Kidney epithelial cell (primary cell): ENCODE measurements around the gene KDM1A. TPM values are rescaled to one million over a fixed set of nuclear protein-coding genes. Genes with fewer than 3 reads are reported as not detected.

Source experiments
- DNase-seq: peaks from one replicate; pipeline ENCODE4 v3.0.0-alpha.2; 2010; ENCODE audit warnings: low read depth
- H3K27me3 ChIP-seq: 2 replicates; pipeline ENCODE4 v1.6.0; 2011; ENCODE audit warnings: low read length; ENCODE audit not compliant: control insufficient read depth, insufficient read depth
- H3K36me3 ChIP-seq: 2 replicates; pipeline ENCODE4 v1.5.1; 2011; ENCODE audit warnings: low read length; ENCODE audit not compliant: control insufficient read depth, insufficient read depth
- H3K4me3 ChIP-seq: 2 replicates; pipeline ENCODE4 v1.5.1; 2011; ENCODE audit warnings: low read depth, mild to moderate bottlenecking, control low read depth, low read length
- CTCF ChIP-seq: IDR thresholded peaks from 2 replicates; pipeline ENCODE4 v1.5.1; 2011; ENCODE audit warnings: mild to moderate bottlenecking, moderate library complexity, low read length, control low read depth, inconsistent platforms; ENCODE audit not compliant: insufficient read depth, poor library complexity, severe bottlenecking
- total RNA-seq: library from RNA; depleted of rRNA; stranded (reverse); fragments of >200 nt; gene quantifications from 2 replicates; pipeline ENCODE4 v1.2.3, GENCODE V29; 2015

Gene KDM1A
- total RNA-seq, 1 donor from 2014 or later: 111 TPM

GRCh38 chr1:23114424-23115079 is 95.3 kb downstream of the KDM1A start:
- no peaks in the 10 kb centered on the region for H3K27me3 ChIP-seq
- H3K4me3 ChIP-seq: no peak overlapping the region
- no peak for TF ChIP-seq CTCF
- DNase-seq: no peak
- no peaks in the 10 kb centered on the region for H3K36me3 ChIP-seq

GRCh38 chr1:23116216-23116836 is 97.1 kb downstream of the KDM1A start:
- Histone ChIP-seq H3K36me3 (no peaks in the 10 kb centered on the region), H3K4me3 (no peak overlapping the region), H3K27me3 (no peaks in the 10 kb centered on the region)
- DNase-seq: no peak
- TF ChIP-seq CTCF: no peak

GRCh38 chr1:23116921-23117699 is 97.8 kb downstream of the KDM1A start:
- DNase-seq: no peak
- no peaks in the 10 kb centered on the region for H3K27me3 ChIP-seq
- no peak overlapping the region for H3K4me3 ChIP-seq
- no peaks in the 10 kb centered on the region for H3K36me3 ChIP-seq
- TF ChIP-seq CTCF: no peak

- DNase-seq: no peak
- no peak for TF ChIP-seq CTCF
- no peaks in the 10 kb centered on the region for H3K36me3 ChIP-seq
- no peaks in the 10 kb centered on the region for H3K27me3 ChIP-seq
- no peak overlapping the region for H3K4me3 ChIP-seq
Measured at GRCh38 chr1:23118407-23118806, 99.1 kb downstream of the KDM1A start.

GRCh38 chr1:23118957-23119792 is 99.9 kb downstream of the KDM1A start:
- TF ChIP-seq CTCF: no peak
- H3K27me3 ChIP-seq: no peaks in the 10 kb centered on the region
- H3K4me3 ChIP-seq: no peak overlapping the region
- no peaks in the 10 kb centered on the region for H3K36me3 ChIP-seq
- DNase-seq: no peak
